ENCODE measurements around the gene ACSM2B.

ACSM2B gene

DNA sequence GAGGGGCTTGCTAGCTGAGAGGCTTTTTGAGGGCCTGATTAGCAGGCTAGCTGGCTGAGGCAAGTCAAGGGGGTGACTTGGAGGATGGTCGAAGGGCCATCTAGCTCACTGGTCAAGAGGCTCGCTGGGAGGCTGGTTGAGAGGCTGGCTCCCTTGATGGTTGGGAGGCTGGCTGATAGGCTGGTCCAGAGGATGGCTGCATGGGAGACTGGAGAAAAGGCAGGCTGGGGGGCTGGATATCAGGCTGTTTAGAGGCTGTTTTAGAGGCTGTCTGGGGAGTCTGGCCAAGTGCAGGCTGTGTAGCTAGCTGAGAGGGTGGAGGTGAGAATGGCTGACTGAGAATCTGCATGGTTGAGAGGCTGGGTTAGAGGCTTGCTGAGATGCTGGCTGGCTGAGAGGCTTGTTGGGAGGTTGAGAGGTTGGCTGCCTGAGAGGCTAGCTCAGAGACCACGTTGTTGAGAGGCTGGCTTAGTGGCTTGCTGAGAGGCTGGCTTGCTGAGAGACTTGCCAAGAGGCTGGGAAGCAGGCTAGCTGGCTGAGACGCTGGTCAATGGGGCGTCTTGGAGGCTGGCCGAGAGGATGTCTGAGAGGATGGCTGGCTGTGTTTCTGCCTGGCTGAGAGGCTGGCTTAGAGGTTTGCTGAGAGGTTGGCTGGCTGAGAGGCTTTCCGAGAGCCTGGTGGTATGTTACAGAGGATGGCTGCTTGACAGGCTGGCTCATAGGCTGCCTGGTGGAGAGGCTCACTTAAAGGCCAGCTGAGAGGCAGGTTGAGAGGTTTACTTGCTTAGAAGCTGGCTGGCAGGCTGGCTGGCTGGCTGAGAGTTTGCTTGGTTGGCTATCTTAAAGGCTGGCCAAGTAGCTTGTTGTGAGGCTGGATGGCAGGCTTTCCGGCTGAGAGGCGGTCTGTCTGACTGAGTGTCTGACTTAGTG is 36.6 kb upstream of the ACSM2B start:
- no peak overlapping the region for H2AFZ ChIP-seq (ENCODE audit: low read length)
- no peak overlapping the region for H3K9ac ChIP-seq (ENCODE audit: low read length)
- no peaks in the 10 kb centered on the region for H3K4me1 ChIP-seq (ENCODE audit: insufficient read depth, low read length, severe bottlenecking)
- H3K9me3 ChIP-seq (ENCODE audit: low read length), result no peaks in the 10 kb centered on the region
- H3K4me2 ChIP-seq (ENCODE audit: low read length), result no peak overlapping the region
- H3K36me3 ChIP-seq (ENCODE audit: insufficient read depth, low read length), result no peaks in the 10 kb centered on the region
- no peaks in the 10 kb centered on the region for H3K9me2 ChIP-seq (ENCODE audit: low read depth, low read length)
- no peaks in the 10 kb centered on the region for H3F3A ChIP-seq (ENCODE audit: insufficient read depth, low read length)
- H3K27ac ChIP-seq (ENCODE audit: low read depth, low read length, poor library complexity, severe bottlenecking), result no peak overlapping the region
- H3K79me2 ChIP-seq (ENCODE audit: insufficient read depth, low read length), result no peaks in the 10 kb centered on the region
- no peak overlapping the region for H3K4me3 ChIP-seq (ENCODE audit: low read depth, low read length, poor library complexity, severe bottlenecking)
- H4K20me1 ChIP-seq (ENCODE audit: insufficient read depth, low read length), result no peaks in the 10 kb centered on the region
- H3K27me3 ChIP-seq (ENCODE audit: insufficient read depth, low read length), result no peaks in the 10 kb centered on the region
- TF ChIP-seq, protein P1, sequence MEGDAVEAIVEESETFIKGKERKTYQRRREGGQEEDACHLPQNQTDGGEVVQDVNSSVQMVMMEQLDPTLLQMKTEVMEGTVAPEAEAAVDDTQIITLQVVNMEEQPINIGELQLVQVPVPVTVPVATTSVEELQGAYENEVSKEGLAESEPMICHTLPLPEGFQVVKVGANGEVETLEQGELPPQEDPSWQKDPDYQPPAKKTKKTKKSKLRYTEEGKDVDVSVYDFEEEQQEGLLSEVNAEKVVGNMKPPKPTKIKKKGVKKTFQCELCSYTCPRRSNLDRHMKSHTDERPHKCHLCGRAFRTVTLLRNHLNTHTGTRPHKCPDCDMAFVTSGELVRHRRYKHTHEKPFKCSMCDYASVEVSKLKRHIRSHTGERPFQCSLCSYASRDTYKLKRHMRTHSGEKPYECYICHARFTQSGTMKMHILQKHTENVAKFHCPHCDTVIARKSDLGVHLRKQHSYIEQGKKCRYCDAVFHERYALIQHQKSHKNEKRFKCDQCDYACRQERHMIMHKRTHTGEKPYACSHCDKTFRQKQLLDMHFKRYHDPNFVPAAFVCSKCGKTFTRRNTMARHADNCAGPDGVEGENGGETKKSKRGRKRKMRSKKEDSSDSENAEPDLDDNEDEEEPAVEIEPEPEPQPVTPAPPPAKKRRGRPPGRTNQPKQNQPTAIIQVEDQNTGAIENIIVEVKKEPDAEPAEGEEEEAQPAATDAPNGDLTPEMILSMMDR (IDR thresholded peaks at IDR 0.05; ENCODE audit: low read length), result no peak
- no peak for TF ChIP-seq EZH2 (IDR thresholded peaks at IDR 0.05; ENCODE audit: borderline replicate concordance, low read length)

DNA sequence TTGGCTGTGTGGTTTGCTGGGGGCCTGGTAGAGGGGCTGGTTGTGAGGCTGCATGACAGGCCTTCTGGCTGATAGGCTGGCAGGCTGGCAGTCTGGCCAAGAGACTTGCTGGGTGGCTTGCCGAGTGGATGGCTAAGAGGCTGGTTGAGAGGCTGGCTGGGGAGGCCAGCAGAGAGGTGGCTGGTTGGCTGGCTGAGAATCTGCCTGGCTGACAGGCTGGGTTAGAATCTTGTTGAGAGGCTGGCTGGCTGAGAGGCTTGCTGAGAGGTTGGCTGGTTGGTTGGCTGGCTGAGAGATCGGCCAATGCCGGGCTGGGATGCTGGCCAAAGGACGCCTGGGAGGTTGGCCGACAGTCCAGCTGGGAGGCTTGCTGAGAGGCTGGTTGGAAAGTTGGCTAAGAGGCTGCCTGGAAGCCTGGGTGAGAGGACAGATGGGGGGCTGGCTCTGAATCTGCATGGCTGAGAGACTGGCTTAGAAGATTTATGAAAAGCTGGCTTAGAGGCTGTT is 35.9 kb upstream of the ACSM2B start:
- Histone ChIP-seq H3K36me3 (ENCODE audit: insufficient read depth, low read length) (no peaks in the 10 kb centered on the region), H4K20me1 (ENCODE audit: insufficient read depth, low read length) (no peaks in the 10 kb centered on the region), H3K9me2 (ENCODE audit: low read depth, low read length) (no peaks in the 10 kb centered on the region), H3K9me3 (ENCODE audit: low read length) (no peaks in the 10 kb centered on the region), H3K27ac (ENCODE audit: low read depth, low read length, poor library complexity, severe bottlenecking) (no peak overlapping the region), H3K4me1 (ENCODE audit: insufficient read depth, low read length, severe bottlenecking) (no peaks in the 10 kb centered on the region), H2AFZ (ENCODE audit: low read length) (no peak overlapping the region), H3K79me2 (ENCODE audit: insufficient read depth, low read length) (no peaks in the 10 kb centered on the region), H3K4me3 (ENCODE audit: low read depth, low read length, poor library complexity, severe bottlenecking) (no peak overlapping the region), H3K4me2 (ENCODE audit: low read length) (no peak overlapping the region), H3K27me3 (ENCODE audit: insufficient read depth, low read length) (no peaks in the 10 kb centered on the region), H3F3A (ENCODE audit: insufficient read depth, low read length) (no peaks in the 10 kb centered on the region), H3K9ac (ENCODE audit: low read length) (no peak overlapping the region)
- TF ChIP-seq, protein P1 (IDR thresholded peaks at IDR 0.05; ENCODE audit: low read length), result no peak
- TF ChIP-seq EZH2 (IDR thresholded peaks at IDR 0.05; ENCODE audit: borderline replicate concordance, low read length), result no peak

DNA sequence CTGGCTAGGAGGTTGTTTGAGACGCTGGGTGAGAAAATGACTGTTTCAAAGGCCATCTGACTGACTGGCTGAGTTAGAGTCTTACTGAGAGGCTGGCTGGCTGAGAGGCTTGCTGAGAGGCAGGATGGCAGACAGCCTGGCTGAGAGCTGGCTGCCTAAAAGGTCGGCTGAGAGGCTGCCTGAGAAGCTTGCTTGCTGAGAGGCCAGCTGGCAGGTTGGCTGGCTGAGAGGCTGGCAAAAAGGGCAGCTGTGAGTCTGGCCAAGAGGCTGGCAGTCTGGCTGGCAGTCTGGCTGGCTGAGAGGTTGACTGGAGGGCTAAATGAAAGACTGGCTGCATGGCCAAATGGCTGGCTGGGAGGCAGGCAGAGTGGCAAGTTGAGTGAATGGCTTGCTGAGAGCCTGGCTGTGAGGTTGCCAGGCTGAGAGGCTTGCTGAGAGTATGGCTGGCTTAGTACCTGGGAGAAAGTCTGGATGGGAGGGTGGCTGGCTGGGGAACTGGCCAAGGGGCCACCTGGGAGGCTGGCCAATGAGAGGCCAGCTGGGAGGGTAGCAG is 35.3 kb upstream of the ACSM2B start:
- H3K36me3 ChIP-seq (ENCODE audit: insufficient read depth, low read length), result no peaks in the 10 kb centered on the region

More for the DNA sequence above, 35.3 kb upstream of the ACSM2B start:
- H3K27me3 ChIP-seq (ENCODE audit: insufficient read depth, low read length), result no peaks in the 10 kb centered on the region
- no peak overlapping the region for H3K4me3 ChIP-seq (ENCODE audit: low read depth, low read length, poor library complexity, severe bottlenecking)
- H3K4me2 ChIP-seq (ENCODE audit: low read length), result no peak overlapping the region
- no peaks in the 10 kb centered on the region for H3F3A ChIP-seq (ENCODE audit: insufficient read depth, low read length)
- TF ChIP-seq EZH2 (IDR thresholded peaks at IDR 0.05; ENCODE audit: borderline replicate concordance, low read length), result no peak
- TF ChIP-seq, protein P1 (IDR thresholded peaks at IDR 0.05; ENCODE audit: low read length), result no peak
- no peak overlapping the region for H3K27ac ChIP-seq (ENCODE audit: low read depth, low read length, poor library complexity, severe bottlenecking)
- no peak overlapping the region for H3K9ac ChIP-seq (ENCODE audit: low read length)
- H4K20me1 ChIP-seq (ENCODE audit: insufficient read depth, low read length), result no peaks in the 10 kb centered on the region
- no peaks in the 10 kb centered on the region for H3K79me2 ChIP-seq (ENCODE audit: insufficient read depth, low read length)
- no peaks in the 10 kb centered on the region for H3K9me2 ChIP-seq (ENCODE audit: low read depth, low read length)
- H2AFZ ChIP-seq (ENCODE audit: low read length), result no peak overlapping the region
- no peaks in the 10 kb centered on the region for H3K4me1 ChIP-seq (ENCODE audit: insufficient read depth, low read length, severe bottlenecking)
- H3K9me3 ChIP-seq (ENCODE audit: low read length), result no peaks in the 10 kb centered on the region

All from OCI-LY1 (cell line).